ENCODE results near the gene KBTBD12. TPM values are rescaled to one million over a fixed set of nuclear protein-coding genes. Genes with fewer than 3 reads are reported as not detected.

Gene KBTBD12
- total RNA-seq, 2 donors from 2014 or later = 14.5 TPM

DNA sequence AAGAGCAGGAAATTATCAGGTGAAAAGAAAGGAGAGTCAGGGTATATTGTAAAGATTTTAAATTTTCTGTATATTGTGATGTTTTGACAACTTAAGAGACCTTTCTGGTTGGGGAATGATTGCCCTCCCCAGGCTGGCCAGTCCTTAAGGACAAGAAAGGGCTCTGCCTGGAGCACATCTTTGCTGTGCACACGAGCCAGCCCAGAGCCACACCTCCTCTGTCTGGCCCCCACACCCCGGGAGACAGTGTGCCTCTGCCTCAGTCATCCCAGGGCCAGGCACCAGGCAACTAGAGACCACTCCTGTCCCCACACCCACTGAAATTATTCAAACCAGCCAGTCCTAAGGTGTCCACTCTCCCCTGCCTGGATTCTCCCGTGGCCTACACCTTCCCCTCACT is 67.1 kb downstream of the KBTBD12 start:
- no peaks in the 10 kb centered on the region for H3K27me3 ChIP-seq (replicated peaks; ENCODE audit: insufficient read depth)
- H3K9me3 ChIP-seq = no peaks in the 10 kb centered on the region
- no peak overlapping the region for H3K27ac ChIP-seq
- TF ChIP-seq, protein P1, sequence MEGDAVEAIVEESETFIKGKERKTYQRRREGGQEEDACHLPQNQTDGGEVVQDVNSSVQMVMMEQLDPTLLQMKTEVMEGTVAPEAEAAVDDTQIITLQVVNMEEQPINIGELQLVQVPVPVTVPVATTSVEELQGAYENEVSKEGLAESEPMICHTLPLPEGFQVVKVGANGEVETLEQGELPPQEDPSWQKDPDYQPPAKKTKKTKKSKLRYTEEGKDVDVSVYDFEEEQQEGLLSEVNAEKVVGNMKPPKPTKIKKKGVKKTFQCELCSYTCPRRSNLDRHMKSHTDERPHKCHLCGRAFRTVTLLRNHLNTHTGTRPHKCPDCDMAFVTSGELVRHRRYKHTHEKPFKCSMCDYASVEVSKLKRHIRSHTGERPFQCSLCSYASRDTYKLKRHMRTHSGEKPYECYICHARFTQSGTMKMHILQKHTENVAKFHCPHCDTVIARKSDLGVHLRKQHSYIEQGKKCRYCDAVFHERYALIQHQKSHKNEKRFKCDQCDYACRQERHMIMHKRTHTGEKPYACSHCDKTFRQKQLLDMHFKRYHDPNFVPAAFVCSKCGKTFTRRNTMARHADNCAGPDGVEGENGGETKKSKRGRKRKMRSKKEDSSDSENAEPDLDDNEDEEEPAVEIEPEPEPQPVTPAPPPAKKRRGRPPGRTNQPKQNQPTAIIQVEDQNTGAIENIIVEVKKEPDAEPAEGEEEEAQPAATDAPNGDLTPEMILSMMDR (IDR thresholded peaks at IDR 0.05) = no peak
- DNase-seq (ENCODE audit: low spot score) (no peak), ATAC-seq (ENCODE audit: insufficient number of reproducible peaks, low FRiP score, low read depth) (no peak)
- H3K4me3 ChIP-seq = no peak overlapping the region
- H3K4me1 ChIP-seq (ENCODE audit: control insufficient read depth in 1 of 2, low read depth in 2 of 2) = no peaks in the 10 kb centered on the region
- H3K36me3 ChIP-seq = no peaks in the 10 kb centered on the region

DNA sequence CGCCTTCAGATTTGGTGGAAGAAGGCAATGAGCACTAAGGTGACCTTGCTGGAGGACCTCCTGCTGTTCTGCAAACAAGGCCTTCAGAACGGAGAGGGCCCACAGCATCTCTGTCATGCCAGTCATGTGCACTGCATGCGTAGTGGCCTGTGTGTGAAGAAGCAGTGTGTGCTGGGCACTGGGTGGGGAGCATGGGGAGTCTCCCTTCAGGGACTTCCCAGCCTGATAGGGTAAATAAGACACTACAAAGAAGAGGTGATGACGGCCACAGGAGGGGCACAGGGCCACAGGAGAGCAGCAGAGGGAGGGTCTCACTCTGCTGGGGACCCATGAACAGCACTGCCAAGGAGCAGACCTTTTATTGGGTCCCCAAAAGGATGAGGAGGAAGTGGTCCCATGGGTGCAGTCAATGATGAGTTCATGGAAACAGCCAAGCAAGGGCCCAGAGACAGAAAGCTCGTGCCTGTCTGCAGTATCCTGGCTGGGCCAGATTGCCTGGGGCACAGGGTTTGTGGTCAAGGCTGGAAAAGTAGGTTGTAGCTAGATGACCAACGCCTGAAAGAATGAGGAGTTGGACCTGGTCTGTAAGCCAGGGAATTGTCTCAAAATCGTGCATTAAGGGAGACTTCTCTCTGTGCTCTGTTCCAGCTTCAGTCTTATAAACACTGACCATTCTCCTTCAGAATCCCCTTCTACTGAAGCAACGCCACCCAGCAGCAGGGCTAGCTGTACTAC is 69.4 kb downstream of the KBTBD12 start:
- ATAC-seq (ENCODE audit: insufficient number of reproducible peaks, low FRiP score, low read depth) (no peak), DNase-seq (ENCODE audit: low spot score) (no peak)
- Histone ChIP-seq H3K4me1 (ENCODE audit: control insufficient read depth in 1 of 2, low read depth in 2 of 2) (no peaks in the 10 kb centered on the region), H3K27me3 (replicated peaks; ENCODE audit: insufficient read depth) (no peaks in the 10 kb centered on the region), H3K4me3 (no peak overlapping the region), H3K36me3 (no peaks in the 10 kb centered on the region), H3K27ac (no peak overlapping the region), H3K9me3 (no peaks in the 10 kb centered on the region)
- TF ChIP-seq, protein P1 (IDR thresholded peaks at IDR 0.05) = no peak

DNA sequence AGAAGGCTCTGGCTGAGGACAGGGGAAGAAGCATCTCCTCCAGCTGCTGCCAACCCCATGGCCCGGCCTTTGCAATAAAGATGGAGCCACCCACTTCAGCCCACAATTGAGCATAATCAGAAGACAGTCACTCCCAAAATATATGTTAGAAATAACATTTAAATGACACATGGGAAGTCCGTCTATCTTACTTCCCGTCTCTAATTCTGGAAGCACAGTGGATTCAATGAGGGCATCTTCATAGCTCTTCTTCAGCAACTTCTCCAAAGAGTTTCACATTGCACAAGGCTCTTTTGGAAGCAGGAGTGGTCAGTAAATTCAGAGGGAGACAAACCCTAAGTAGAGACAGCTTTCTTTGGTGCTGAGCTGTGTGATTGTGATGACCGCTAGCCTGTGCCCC is 70.2 kb downstream of the KBTBD12 start:
- TF ChIP-seq, protein P1 (IDR thresholded peaks at IDR 0.05) = no peak
- H3K4me1 ChIP-seq (ENCODE audit: control insufficient read depth in 1 of 2, low read depth in 2 of 2) = no peaks in the 10 kb centered on the region
- no peaks in the 10 kb centered on the region for H3K9me3 ChIP-seq
- no peaks in the 10 kb centered on the region for H3K36me3 ChIP-seq
- DNase-seq (ENCODE audit: low spot score) (no peak), ATAC-seq (ENCODE audit: insufficient number of reproducible peaks, low FRiP score, low read depth) (no peak)
- H3K27ac ChIP-seq = no peak overlapping the region
- H3K27me3 ChIP-seq (replicated peaks; ENCODE audit: insufficient read depth) = no peaks in the 10 kb centered on the region
- no peak overlapping the region for H3K4me3 ChIP-seq

DNA sequence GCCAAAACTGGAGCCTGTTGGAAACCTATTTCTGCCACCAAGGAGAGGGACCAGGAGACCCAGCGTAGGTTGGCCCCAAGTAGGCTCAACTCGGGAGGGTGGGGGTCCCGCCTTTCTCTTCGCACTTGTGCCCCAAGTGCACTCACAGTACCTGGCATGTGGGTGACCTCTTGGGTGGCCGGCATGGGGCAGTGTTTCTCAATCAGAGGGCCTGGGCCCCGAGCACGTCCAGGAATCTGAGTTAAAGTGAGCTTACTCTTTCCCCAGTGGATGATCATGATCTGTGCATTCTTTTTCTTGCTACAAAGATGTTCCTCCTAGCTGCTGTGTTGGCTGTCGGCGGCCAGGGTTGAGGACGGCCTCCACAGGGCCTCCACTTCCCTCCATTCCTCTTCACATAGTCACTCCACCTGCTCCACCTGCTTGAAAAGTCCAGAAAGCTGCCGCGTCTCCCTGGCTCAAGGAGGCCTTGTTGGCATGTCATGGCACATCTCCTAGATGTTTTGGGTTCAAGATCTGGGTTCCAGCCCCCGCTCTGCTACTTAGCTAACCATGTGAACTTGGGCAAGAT is 70.7 kb downstream of the KBTBD12 start:
- Histone ChIP-seq H3K4me1 (ENCODE audit: control insufficient read depth in 1 of 2, low read depth in 2 of 2) (no peaks in the 10 kb centered on the region), H3K27me3 (replicated peaks; ENCODE audit: insufficient read depth) (no peaks in the 10 kb centered on the region), H3K9me3 (no peaks in the 10 kb centered on the region), H3K4me3 (no peak overlapping the region), H3K27ac (no peak overlapping the region), H3K36me3 (no peaks in the 10 kb centered on the region)
- TF ChIP-seq, protein P1 (IDR thresholded peaks at IDR 0.05) = no peak
- no peak for DNase-seq (ENCODE audit: low spot score)
- ATAC-seq (ENCODE audit: insufficient number of reproducible peaks, low FRiP score, low read depth) = no peak

DNA sequence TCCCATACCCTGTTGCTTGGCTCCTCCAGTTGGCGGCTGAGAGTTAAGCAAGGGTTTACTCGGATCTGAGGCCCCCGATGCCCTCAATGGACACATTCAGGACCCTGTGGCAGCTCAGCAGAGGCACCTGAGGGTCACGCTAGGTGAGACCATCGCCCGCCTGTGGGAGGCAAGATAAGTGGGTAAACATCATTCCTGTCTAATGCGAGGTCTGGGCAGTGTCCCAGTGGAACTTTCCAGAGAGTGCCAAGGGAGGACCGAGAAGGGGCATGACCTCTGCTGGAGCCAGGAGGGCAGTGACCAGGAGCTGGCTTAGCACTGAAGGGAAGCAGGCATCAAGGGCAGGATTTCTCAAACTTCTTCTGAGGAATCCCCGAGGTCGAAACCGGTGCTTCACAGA is 71.8 kb downstream of the KBTBD12 start:
- DNase-seq (ENCODE audit: low spot score) (no peak), ATAC-seq (ENCODE audit: insufficient number of reproducible peaks, low FRiP score, low read depth) (no peak)
- no peaks in the 10 kb centered on the region for H3K27me3 ChIP-seq (replicated peaks; ENCODE audit: insufficient read depth)
- TF ChIP-seq, protein P1 (IDR thresholded peaks at IDR 0.05) = no peak
- no peak overlapping the region for H3K27ac ChIP-seq
- H3K9me3 ChIP-seq = no peaks in the 10 kb centered on the region
- no peaks in the 10 kb centered on the region for H3K4me1 ChIP-seq (ENCODE audit: control insufficient read depth in 1 of 2, low read depth in 2 of 2)
- H3K4me3 ChIP-seq = no peak overlapping the region
- H3K36me3 ChIP-seq = no peaks in the 10 kb centered on the region
